Smooth muscle cell (in vitro differentiated cells): ENCODE measurements around the gene OR4F6. TPM values are rescaled to one million over a fixed set of nuclear protein-coding genes. Genes with fewer than 3 reads are reported as not detected.

Experiments
- DNase-seq: peaks from one replicate; lab custom pipeline; 2025; ENCODE audit not compliant: unreplicated experiment; lab: John Stamatoyannopoulos, UW
- H2AFZ ChIP-seq: fragments of 200-600 bp; sonication (generic); 2 replicates; pipeline ENCODE4 v1.6.0; 2016; ENCODE audit warnings: antibody characterized with exemption, low read depth, mild to moderate bottlenecking
- H3F3A ChIP-seq: fragments of 200-600 bp; sonication (generic); 2 replicates; pipeline ENCODE4 v1.6.0; 2017; ENCODE audit warnings: antibody characterized with exemption, low read depth
- H3K27ac ChIP-seq: fragments of 200-600 bp; sonication (generic); 2 replicates; pipeline ENCODE4 v1.5.1; 2016; ENCODE audit warnings: low read depth, mild to moderate bottlenecking
- H3K27me3 ChIP-seq: fragments of 200-600 bp; sonication (generic); 2 replicates; pipeline ENCODE4 v1.6.1; 2016; ENCODE audit warnings: low read depth, mild to moderate bottlenecking
- H3K36me3 ChIP-seq: fragments of 200-600 bp; sonication (generic); 2 replicates; pipeline ENCODE4 v1.5.1; 2016; ENCODE audit warnings: low read depth
- H3K4me1 ChIP-seq: fragments of 200-600 bp; sonication (generic); 2 replicates; pipeline ENCODE4 v1.5.1; 2016; ENCODE audit warnings: low read depth
- H3K4me2 ChIP-seq: fragments of 200-600 bp; sonication (generic); 2 replicates; pipeline ENCODE4 v1.6.0; 2016; ENCODE audit warnings: mild to moderate bottlenecking
- H3K4me3 ChIP-seq: fragments of 200-600 bp; sonication (generic); 2 replicates; pipeline ENCODE4 v1.5.1; 2016; ENCODE audit warnings: mild to moderate bottlenecking
- H3K79me2 ChIP-seq: fragments of 200-600 bp; sonication (generic); 2 replicates; pipeline ENCODE4 v1.6.0; 2016; ENCODE audit warnings: low read depth, mild to moderate bottlenecking
- H3K9ac ChIP-seq: fragments of 200-600 bp; sonication (generic); 2 replicates; pipeline ENCODE4 v1.6.0; 2016; ENCODE audit warnings: low read depth
- H3K9me3 ChIP-seq: fragments of 200-600 bp; sonication (generic); replicated peaks from 2 replicates; pipeline ENCODE4 v1.5.1; 2016; ENCODE audit warnings: low read depth
- H4K20me1 ChIP-seq: fragments of 200-600 bp; sonication (generic); 2 replicates; pipeline ENCODE4 v1.6.0; 2016; ENCODE audit warnings: low read depth
- CTCF ChIP-seq: fragments of 200-600 bp; sonication (generic); IDR thresholded peaks from 2 replicates; pipeline ENCODE4 v1.5.1; 2017; ENCODE audit warnings: borderline replicate concordance, mild to moderate bottlenecking, antibody characterized with exemption; ENCODE audit not compliant: insufficient read depth, poor library complexity, severe bottlenecking
- WGBS: methylation state at CpG from one replicate; pipeline ENCODE4 v1.1.7; 2016; ENCODE audit warnings: low lambda C conversion rate; 5-methylcytosine and 5-hydroxymethylcytosine counted together
- polyA plus RNA-seq: library from polyadenylated mRNA; unstranded; fragments of >200 nt; fragmentation: Nextera tagmentation; extraction: Ambion mirVana; gene quantifications from 2 replicates; pipeline ENCODE4 v1.2.1, GENCODE V29; 2016
- small RNA-seq: library from RNA; depleted of rRNA; stranded (forward); fragments of <200 nt; gene quantifications from one replicate; pipeline ENCODE3, GENCODE V24; 2014
- total RNA-seq: library from RNA; depleted of rRNA; stranded (reverse); fragments of >200 nt; gene quantifications from 2 replicates; pipeline ENCODE4 v1.2.3, GENCODE V29; 2014

Gene OR4F6
- total and polyA plus RNA-seq, 2 experiments from 2014 or later: not detected

- Histone ChIP-seq H3K4me1 (no peaks in the 10 kb centered on the region), H4K20me1 (no peaks in the 10 kb centered on the region), H3K4me3 (no peak overlapping the region), H3K4me2 (no peak overlapping the region), H3K36me3 (no peaks in the 10 kb centered on the region), H3K9ac (no peak overlapping the region), H3K79me2 (no peaks in the 10 kb centered on the region), H3K9me3 (no peaks in the 10 kb centered on the region), H3F3A (no peaks in the 10 kb centered on the region), H3K27ac (no peak overlapping the region), H2AFZ (no peak overlapping the region), H3K27me3 (peaks cover 9% of the 10 kb centered on the region)
- no peak for DNase-seq
- 89% methylated on average over 3 of the region's 3 CpGs for WGBS
- no peak for TF ChIP-seq CTCF
Observed at GRCh38 chr15:101841656-101842055, 38.3 kb downstream of the OR4F6 start.

- Histone ChIP-seq H4K20me1 (no peaks in the 10 kb centered on the region), H3F3A (no peaks in the 10 kb centered on the region), H3K27me3 (peaks cover 15% of the 10 kb centered on the region), H2AFZ (no peak overlapping the region), H3K4me1 (no peaks in the 10 kb centered on the region), H3K4me3 (no peak overlapping the region), H3K4me2 (no peak overlapping the region), H3K9ac (no peak overlapping the region), H3K79me2 (no peaks in the 10 kb centered on the region), H3K36me3 (no peaks in the 10 kb centered on the region), H3K27ac (no peak overlapping the region), H3K9me3 (no peaks in the 10 kb centered on the region)
- 59% methylated on average over 6 of the region's 6 CpGs for WGBS
- no peak for TF ChIP-seq CTCF
- DNase-seq: no peak
Observed at GRCh38 chr15:101844916-101845315, 41.6 kb downstream of the OR4F6 start.

- 88% methylated on average over 1 of the region's 1 CpG for WGBS
- TF ChIP-seq CTCF: no peak
- no peak for DNase-seq
Observed at GRCh38 chr15:101852356-101852755, 49.0 kb downstream of the OR4F6 start.

More at GRCh38 chr15:101852356-101852755, 49.0 kb downstream of the OR4F6 start:
- Histone ChIP-seq H4K20me1 (no peaks in the 10 kb centered on the region), H3K4me2 (no peak overlapping the region), H2AFZ (no peak overlapping the region), H3K27me3 (no peaks in the 10 kb centered on the region), H3K36me3 (no peaks in the 10 kb centered on the region), H3K4me3 (no peak overlapping the region), H3K9me3 (no peaks in the 10 kb centered on the region), H3F3A (no peaks in the 10 kb centered on the region), H3K27ac (no peak overlapping the region), H3K4me1 (no peaks in the 10 kb centered on the region), H3K9ac (no peak overlapping the region), H3K79me2 (no peaks in the 10 kb centered on the region)

Small RNA genes lying within 50 kb of the gene (small RNA-seq; reads per million reads assigned to genes)
- not detected for gene RN7SL209P

Other genes starting within 250 kb of the OR4F6 start
- gene TM2D3, start 151.1 kb upstream of the OR4F6 start, total RNA-seq: 56.9 and 60.3 TPM in 2 replicates
- 43.6 and 47.2 TPM in 2 replicates for gene TM2D3, start 151.1 kb upstream of the OR4F6 start, polyA plus RNA-seq
- 23.0 and 86.7 TPM in 2 replicates for gene TARS3, start 79.0 kb upstream of the OR4F6 start, total RNA-seq
- 20.0 and 22.8 TPM in 2 replicates for gene TARS3, start 79.0 kb upstream of the OR4F6 start, polyA plus RNA-seq
- not detected in 2 replicates for gene OR4F15, start 8.7 kb downstream of the OR4F6 start, total RNA-seq
- gene OR4F15, start 8.7 kb downstream of the OR4F6 start, polyA plus RNA-seq: not detected in 2 replicates